Stimulated activated CD4-positive, alpha-beta T cell treated with anti-CD3 and anti-CD28 coated beads, Interleukin-4, amount 100 ng/mL, for 1 hour (primary cell): ENCODE data around the gene TALDO1.

Experiments used
- DNase-seq: peaks from one replicate; pipeline ENCODE4 v3.0.0-alpha.2; 2020

The TALDO1 gene

DNA sequence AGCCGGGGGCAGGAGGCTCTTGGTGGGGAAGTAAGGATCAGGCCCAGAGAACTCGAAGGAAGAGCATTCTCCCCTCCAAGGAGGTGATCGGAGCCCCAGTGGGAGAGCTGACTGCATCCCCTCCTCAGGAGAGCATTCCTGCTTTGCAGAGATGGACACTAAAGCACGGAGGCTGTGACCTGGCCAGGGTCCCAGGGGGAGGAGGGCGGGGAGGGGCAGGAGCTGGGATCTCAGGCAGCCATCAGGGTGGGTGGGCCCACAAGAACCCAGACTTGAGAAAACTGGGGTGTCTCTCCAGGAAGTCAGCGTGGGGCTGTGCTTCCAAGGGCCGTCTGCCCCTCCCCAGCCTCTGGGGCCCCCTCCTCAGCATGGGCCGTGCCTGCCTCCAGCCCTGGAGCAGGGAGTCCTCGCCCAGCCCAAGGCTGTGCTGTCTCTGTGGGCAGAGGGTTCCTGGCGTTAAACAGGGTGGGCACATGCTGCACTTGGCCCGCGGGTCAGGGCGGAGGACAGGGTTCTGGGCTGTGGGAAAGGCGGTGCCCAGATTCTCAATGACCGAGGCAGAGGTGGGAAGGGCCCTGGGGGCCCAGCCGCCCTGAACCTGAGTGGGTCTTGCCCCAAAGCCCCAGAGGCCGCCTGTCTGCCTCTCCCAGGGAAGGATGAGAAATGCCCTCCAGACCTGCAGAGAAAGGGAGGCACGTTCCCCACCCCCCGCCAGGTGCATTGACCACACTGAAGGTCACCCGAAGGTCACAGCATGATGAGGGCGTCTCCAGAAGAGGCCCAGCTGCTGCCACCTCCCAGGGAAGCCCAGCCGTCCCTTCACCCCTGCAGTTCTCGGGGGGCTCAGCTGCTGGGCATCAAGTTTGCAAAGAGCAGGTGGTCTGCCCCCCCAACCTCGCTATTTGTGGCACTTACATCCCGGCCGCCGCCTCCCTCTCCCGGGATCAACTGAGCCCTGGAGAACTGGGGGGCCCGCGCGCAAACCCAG, 42.0 kb downstream of the TALDO1 start:
- DNase-seq = no peak

DNA sequence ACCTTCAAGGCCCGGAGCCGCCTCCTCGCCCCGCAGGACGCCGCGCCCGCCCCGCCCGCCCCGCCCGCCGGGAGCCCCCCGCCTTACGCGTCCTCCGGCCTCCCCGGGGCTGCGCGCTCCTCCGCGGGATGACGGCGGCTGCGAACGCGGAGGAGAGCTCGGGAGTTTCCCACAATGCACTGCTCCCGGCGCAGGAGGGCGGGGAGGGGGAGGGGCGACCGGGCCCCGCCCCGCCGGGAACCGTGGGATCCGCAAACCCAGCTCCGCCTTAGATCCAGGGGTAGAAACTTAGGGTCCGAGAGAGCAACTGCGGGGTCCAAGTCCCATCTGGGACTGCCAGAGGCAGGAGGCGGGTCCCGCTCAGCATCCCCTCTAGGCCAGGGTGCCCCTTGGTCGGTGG, 42.7 kb downstream of the TALDO1 start, which contains the start of gene CEND1:
Gene CEND1 (minus strand): TSS at position 148 of the 400 bp plus-strand sequence. CDS start 1,514 bp downstream, outside the sequence.
- DNase-seq = peak; percentile 58

DNA sequence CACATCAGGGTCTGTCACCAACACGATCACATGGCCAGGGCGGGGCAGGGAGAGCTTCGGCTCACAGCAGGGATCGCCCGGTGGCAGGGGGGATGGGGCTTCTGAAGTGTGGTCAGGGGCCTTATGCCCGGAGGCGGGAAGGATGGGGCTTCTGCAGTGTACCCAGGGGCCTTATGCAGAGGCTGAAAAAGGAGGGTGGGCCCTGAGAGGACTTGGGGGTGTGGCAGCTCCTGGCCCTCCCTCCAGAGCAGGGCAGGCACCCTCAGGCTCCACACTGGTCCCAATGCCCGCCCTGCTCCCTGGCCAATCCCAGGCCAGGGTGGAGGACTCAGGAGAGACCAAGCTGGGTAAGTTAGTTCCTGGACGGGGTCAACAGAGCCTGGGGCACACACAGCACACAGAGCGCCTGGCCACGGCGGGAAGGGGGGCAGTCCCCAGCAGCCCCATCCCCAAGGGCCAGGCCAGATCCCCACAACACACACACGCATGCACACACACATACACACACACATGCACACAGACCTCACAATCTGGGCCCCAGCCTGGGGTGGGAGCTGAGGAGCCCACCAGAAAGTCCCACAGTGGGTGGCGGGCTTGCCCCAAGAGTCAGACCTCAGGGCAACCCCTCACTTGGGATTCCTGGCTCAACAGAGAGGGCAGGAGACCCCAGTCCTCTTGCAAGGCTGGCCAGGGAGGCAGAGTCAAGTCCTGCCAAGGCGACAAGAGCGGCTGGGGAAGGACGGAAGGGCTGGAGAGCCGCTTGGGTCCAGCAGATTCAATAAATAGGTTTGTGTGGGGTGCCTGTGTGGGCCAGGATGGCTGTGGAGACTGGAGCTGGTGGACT, 43.7 kb downstream of the TALDO1 start:
- DNase-seq = no peak

- DNase-seq = no peak
Measured at GRCh38 chr11:791658-792534, 44.6 kb downstream of the TALDO1 start.

- DNase-seq = no peak
Measured at GRCh38 chr11:792535-792821, 45.2 kb downstream of the TALDO1 start.

- no peak for DNase-seq
Measured at GRCh38 chr11:792873-793272, 45.6 kb downstream of the TALDO1 start.

- no peak for DNase-seq
Measured at GRCh38 chr11:793556-793955, 46.3 kb downstream of the TALDO1 start.

DNA sequence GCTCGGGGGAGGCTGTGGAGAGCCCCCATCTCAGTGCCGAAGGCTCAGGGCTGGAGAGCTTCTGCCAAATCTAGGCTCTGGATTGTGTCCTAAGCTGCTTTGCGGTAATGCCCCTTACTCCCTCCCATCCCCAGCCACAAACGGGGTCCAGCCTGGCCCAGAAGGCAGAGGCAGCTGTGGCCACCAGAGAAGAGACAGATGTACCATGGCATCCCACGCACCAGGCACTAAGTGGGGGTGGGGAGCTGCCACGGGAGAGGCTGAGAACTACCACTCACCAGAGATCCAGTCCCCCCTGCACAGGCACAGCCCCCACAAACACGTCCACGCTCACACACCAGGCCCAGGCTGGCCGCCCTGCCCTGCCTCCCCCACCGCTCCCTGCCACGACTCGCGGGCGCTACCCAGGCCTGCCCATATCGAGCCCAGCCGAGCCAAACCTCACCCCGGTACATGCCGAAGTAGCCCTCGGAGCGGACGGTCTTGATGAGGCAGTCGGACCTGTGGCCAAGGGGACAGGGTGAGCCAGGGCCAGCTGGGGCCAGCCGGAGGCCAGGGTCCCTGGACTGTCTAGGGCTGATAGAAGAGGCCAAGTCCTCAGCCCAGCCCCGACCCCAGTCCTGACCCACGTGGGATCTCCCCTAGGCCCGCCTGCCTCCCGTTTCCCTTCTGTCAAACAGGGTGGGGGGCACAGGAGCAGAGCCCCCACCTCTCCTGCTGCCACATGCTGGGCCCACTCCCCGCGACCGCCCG, 46.9 kb downstream of the TALDO1 start:
- DNase-seq = no peak

GRCh38 chr11:794766-795633, 47.7 kb downstream of the TALDO1 start:
- DNase-seq = no peak

DNA sequence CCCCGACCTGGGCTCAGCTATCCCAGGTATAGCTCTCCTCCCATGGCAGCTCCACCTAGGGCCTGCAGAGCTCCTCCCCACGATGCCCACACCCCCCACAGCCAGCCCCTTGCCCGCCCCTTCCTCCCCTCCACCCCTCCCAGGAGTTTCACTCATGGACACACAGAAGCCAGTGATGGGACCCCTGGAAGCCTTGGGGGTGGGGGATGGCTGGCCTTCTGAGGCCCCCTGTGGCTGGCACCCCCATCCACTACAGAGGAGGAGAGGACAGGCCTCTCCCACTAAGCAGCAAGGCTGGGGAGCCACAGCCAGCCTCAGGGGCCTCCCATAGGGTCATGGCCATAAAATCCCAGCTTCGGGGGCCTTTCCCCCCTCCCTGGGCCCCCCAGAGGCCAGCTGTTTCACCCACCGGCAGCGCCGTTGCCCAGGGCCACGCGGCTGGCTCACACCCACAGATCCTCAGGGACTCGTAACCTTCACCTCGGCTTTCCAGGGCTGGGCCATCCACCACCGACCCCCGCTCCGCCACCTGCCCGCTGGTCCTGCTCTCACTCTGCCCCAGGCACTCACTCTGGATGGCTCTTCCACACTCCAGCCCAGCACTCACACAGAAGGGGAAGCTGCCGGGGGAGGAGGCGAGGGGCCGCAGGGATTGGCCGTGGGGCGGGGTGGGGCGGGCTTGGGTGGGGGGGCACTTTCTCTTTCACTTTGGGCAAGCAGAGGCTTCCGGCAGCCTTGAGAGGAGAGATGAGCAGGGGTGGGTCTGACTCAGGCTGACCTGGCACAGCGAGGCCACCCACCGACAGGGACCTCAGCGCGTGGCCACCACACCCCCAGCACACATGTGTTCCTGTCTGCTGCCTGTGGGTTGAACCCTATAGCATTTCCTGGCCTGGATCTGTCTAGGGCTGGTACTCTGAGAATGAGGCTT, 48.6 kb downstream of the TALDO1 start:
- DNase-seq = peak; percentile 80

DNA sequence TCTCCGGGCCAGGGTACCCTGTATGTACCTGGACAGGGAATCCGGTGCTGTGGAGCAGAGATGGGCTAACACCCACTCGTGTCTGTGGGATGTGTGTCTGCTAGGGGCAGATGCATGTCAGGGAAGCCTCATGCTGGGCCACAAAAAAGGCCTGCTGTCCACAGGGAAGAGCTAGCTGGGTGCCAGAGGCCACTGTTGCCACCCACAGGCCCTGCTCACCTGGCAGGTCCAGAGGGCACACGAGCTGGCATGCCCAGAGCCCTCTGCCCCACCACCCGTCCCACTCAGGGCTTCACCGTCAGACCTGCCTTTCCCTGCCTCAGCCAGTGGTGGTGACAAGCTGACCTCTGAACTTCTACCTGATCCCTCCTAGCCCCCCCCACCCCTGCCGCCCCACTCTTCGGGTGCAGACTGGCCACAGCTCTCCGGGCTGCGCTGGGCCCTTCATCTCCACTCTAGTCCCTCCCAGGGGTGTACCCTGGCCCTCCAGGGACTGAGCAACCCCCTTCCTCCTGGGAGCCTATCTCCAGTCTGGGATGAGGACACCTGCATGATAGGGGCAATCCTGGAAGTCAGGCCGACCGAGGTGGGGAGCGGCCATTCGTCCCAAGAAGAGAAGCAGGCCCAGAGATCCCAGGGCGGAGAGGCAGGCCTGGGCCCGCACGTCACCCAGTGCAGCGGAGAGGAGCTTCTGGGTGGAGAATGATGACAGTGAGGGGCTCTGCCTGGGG, 49.5 kb downstream of the TALDO1 start:
- no peak for DNase-seq

DNA sequence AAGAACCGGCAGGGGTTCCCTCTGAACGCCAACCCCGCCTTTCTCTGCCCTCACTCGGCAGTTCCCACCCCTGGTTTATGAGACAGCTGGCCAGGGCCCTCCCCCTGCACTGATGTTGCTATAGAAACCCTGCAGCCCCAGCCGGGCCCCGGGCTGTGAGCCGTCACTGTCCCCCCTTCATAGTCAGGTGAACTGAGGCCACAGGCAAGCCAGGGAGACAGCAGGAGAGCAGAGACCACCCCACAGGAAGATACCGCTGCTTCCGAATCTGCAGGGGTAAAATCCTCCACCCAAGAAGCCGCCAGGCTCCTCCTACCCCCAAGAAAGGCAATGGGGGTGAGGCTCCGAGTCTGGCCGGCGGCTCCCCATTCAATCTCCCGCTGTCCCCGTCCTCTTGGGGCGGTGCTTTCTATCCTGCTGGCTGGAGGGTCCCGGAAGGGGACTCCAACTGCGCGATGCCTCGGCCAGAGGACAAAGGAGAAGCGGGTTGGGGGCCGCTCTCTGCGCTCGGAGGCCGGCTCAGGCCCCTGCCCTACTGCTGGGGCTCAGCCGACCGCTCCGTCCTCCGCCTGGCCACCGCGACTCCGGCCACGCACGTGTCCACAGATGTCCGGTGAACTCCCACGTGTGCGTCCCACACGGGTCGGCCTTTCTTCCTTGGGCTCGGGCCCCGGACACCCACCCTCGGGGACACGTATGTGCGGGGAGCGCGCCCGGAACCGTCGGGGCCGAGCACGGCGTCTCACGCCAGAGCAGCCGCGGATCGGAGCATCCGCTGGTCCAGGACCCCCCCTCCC, 50.2 kb downstream of the TALDO1 start:
- peak; percentile 74 for DNase-seq

DNA sequence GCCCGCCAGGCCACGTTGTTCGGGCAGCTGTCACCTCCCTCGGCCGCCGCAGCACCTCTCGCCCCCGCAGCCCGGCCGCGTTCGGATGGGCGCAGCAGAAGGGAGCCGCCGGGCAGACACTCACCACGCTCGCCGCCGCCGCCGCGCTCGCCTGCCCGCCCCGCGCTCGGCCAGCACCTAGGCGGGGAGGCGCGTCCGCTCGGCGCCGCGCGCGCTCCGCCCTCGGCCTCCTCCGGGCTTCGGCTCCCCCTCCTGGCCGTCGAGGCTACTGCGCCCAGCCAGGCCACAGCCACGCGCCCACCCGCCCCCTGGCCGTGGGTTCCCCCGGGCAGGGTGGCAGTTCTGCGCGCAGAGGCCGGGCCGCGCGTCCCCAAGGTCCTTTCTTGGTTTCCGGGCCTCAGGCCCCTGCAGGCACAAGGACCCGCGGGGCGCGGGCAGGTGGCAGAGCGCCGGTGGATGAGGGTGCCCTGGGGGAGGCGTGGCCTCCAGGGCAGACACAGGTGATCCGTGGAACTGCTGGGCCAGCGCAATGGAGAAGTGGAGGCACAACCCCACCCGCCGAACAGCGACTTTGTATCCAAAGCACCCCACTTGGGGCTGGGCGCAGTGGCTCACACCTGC, 50.9 kb downstream of the TALDO1 start, which contains the start of gene SLC25A22:
Gene SLC25A22 (minus strand): TSS at position 189 of the 621 bp plus-strand sequence. CDS start 3,275 bp downstream, outside the sequence.
- peak; percentile 88 for DNase-seq

- no peak for DNase-seq
Measured at GRCh38 chr11:799641-800316, 52.5 kb downstream of the TALDO1 start.

DNA sequence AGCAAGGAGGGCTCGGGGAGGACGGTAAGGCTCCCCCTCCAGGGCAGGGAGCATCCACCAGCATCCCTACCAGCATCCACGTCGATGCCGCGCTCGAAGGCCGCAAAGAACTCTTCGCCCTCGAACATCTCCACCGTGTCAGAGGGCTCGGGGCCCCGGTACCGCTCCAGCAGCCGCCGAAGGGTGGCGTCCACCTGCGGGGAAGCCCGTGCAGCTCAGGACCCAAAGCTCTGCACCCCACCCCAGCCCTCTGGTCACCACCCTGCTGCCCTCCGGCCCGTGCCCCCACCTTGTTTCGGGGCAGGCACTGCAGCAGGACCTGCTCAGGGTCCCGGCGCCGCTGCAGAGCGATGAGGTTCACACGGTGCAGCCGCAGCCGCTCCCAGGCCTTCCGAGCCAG, 53.2 kb downstream of the TALDO1 start:
- DNase-seq = no peak

DNA sequence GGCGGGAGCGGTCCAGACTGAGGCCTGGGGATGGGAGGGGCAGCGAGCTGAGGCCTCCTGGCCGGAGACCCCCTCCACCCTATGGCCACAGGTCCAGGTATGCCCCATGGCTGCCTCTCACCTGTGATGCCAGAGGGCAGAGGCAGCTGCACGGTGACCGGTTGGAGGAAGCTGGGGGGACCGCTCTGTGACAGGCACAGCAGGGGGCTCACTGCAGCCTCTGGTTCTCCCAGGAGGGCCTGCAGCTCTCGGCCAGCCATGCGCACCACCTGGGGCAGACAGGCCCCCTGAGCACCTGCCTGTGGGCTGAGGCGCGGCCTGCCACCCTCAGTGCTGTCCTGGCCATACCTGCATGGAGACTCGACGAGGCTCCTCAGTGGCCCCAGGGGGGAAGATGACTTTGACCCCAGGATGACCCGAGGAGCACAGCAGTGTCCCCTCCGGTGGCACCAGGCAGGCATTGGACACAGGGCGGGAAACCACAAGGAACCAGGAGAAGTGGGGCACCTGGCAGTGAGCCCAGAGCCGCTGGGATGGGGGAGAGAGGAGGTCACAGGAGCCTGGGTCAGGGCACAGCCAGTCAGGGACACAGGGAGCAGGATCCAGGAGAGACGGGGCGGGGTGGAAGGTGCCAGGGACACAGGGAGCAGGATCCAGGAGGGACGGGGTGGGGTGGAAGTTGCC, 54.0 kb downstream of the TALDO1 start:
- DNase-seq = no peak
